ENCODE data around the gene ZNF142.

Gene ZNF142

GRCh38 chr2:218659258-218659987 is at the start of gene ZNF142, which contains the start of gene BCS1L:
Gene ZNF142 (minus strand): TSS chr2:218659623. CDS start chr2:218656429, 3,194 bp downstream.
Gene BCS1L (plus strand): TSS chr2:218659683. CDS start chr2:218660988, 1,305 bp downstream.
- peak; percentile 83 for DNase-seq

- no peak for DNase-seq
Observed at GRCh38 chr2:218708086-218708485, 48.7 kb upstream of the ZNF142 start.

GRCh38 chr2:218703341-218703740 is 43.9 kb upstream of the ZNF142 start:
- DNase-seq, result no peak

GRCh38 chr2:218701806-218702205 is 42.4 kb upstream of the ZNF142 start:
- no peak for DNase-seq

- DNase-seq, result no peak
Observed at GRCh38 chr2:218698885-218699284, 39.5 kb upstream of the ZNF142 start.

GRCh38 chr2:218694405-218695145 is 35.2 kb upstream of the ZNF142 start:
- no peak for DNase-seq

- no peak for DNase-seq
Observed at GRCh38 chr2:218691234-218691633, 31.8 kb upstream of the ZNF142 start.

GRCh38 chr2:218687400-218688060 is 28.1 kb upstream of the ZNF142 start:
- peak; percentile 46 for DNase-seq

GRCh38 chr2:218680061-218680460 is 20.6 kb upstream of the ZNF142 start:
- no peak for DNase-seq

- no peak for DNase-seq
Observed at GRCh38 chr2:218679119-218679518, 19.7 kb upstream of the ZNF142 start.

GRCh38 chr2:218671654-218672566 is 12.5 kb upstream of the ZNF142 start, which contains the start of the genes RNF25 and STK36:
Gene RNF25 (minus strand): TSS chr2:218672002. CDS start chr2:218671970, 32 bp downstream.
Gene STK36 (plus strand): TSS chr2:218672086. CDS start chr2:218672830, 744 bp downstream.
- DNase-seq, result peak; percentile 54

GRCh38 chr2:218671097-218671653 is 11.8 kb upstream of the ZNF142 start:
- no peak for DNase-seq

- DNase-seq, result no peak
Observed at GRCh38 chr2:218664653-218665052, 5.2 kb upstream of the ZNF142 start.

- DNase-seq, result no peak
Observed at GRCh38 chr2:218663901-218664300, 4.5 kb upstream of the ZNF142 start.

- DNase-seq, result no peak
Observed at GRCh38 chr2:218662827-218663226, 3.4 kb upstream of the ZNF142 start.

- no peak for DNase-seq
Observed at GRCh38 chr2:218662377-218662776, 3.0 kb upstream of the ZNF142 start.

GRCh38 chr2:218659988-218660358 is 550 bp upstream of the ZNF142 start:
- no peak for DNase-seq

- no peak for DNase-seq
Observed at GRCh38 chr2:218658671-218659257, 659 bp downstream of the ZNF142 start.

- no peak for DNase-seq
Observed at GRCh38 chr2:218655751-218656150, 3.7 kb downstream of the ZNF142 start.

GRCh38 chr2:218648787-218649100 is 10.7 kb downstream of the ZNF142 start:
- DNase-seq, result no peak

- DNase-seq, result no peak
Observed at GRCh38 chr2:218648088-218648786, 11.2 kb downstream of the ZNF142 start.

Measured in NCI-H524 treated with DMSO at 0.1 percent for 48 hours (cell line).